Ecto neural progenitor cell (in vitro differentiated cells): ENCODE measurements around the gene ZNF236.
A peak's percentile ranks its signal among the peaks of the same experiment; 100 is the strongest.

Source experiments
- DNase-seq: peaks from one replicate; pipeline ENCODE4 v3.0.0-alpha.2; 2018; ENCODE audit warnings: low spot score

Gene ZNF236

DNA sequence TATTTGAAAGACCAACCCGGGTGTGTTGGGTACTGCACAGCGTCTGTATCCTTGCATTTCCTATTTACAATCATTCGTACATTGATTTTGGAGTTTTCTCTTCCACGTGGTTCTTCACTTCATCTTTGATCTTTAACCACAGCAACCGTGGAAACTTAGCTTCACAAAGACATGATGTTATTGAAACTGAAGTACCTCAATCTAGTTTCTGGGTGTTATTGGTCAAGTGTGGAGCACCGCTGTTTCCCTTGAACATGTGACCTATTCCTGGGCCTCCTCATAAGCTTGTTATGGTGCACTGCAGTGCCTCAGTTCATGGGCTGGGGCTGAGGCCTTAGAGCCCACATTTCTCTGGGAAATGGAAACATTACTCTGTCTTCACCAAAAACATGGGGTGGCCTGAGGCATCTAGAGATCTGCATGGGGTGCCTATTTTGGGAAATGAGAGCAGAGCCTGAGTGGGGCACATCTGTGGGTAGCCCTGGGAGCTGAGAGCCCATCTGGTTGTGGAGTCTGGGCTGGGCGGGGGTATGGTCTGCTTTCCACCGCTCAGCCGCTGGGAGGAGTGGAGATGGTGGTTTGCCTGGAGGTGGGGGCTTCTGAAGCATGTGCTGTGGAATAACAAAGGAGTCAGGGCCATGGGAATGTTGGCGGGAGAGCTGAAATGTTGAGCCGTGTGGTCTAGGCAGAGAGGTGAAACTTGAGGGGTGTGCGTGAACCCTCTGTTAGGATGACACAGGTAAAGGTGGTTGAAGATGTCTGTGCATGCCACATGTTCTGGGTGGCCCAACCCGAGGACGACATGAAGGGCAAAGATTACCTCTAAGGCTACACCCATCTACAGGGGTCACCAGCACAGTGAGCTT lies 37.4 kb downstream of the ZNF236 start:
- no peak for DNase-seq

DNA sequence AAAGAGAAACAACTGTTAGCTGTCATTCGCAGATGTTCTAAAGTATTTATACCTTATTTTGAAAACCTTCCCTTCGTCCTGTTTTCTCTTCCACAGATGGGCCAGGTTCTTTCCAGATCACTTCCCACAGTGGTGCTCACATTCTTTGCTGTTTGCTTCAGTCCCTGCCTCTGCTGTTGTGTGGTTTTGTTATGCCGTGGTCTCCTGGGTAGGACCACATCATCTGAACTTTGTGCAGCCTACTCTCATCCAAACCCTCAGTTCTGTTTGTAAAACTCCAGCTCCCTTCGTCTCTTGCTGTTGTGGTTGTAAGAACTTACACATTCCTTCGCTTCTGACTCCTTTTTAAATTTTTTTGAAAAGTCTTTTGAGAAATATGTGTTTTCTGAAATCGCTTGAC lies 38.1 kb downstream of the ZNF236 start:
- no peak for DNase-seq

DNA sequence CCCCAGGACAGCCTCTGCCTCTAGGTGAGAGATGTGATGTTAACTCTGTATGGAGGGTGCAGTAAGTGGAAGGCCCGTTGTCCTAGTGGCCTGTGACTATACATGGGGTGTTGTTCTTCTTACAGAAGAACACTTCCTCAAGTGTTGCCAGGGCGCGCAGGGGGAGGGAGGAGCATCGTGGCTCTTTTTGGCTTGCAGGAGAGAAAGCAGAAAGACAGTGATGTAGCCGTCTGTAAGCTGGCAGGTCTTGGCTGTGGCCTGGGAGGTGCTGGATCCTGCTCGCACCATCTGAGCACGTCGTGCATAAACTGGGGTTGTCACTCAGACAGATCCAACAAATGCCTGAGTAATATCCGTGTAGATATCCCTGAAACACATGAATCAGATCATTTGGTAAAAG lies 44.3 kb downstream of the ZNF236 start:
- no peak for DNase-seq

DNA sequence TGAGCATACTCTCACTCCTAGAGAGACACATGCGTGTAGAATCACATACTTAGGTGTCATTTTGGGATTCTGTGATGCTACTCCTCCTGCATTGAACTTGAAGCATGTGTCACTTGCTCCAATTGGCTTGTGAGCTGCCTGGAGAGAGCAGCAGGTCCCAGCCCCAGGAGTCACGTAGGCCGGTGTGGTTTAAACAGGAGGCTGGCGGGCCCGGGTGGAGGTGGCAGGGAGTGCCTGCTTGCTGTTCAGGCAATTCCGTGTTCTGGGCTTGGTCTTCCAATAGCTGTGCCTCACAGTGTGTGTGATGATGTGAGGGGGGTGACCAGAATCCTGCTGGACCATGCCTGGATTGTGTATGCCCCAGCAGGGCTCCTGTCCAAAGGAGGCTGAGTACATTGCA lies 51.0 kb downstream of the ZNF236 start:
- DNase-seq: no peak

DNA sequence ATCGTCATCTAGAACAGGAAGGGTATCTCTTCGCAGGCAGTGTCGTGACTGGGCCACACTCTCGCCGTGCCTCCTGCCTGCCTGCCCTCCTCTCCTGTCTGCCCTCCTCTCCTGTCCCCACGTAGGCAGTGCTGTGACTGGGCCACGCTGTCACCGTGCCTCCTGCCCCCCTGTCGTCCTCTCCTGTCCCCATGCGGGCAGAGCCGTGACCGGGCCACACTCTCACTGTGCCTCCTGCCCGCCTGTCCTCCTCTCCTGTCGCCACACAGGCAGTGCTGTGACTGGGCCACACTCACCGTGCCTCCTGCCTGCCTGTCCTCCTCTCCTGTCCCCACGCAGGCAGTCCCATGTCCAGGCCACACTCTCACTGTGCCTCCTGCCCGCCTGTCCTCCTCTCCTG lies 51.4 kb downstream of the ZNF236 start:
- DNase-seq: no peak

DNA sequence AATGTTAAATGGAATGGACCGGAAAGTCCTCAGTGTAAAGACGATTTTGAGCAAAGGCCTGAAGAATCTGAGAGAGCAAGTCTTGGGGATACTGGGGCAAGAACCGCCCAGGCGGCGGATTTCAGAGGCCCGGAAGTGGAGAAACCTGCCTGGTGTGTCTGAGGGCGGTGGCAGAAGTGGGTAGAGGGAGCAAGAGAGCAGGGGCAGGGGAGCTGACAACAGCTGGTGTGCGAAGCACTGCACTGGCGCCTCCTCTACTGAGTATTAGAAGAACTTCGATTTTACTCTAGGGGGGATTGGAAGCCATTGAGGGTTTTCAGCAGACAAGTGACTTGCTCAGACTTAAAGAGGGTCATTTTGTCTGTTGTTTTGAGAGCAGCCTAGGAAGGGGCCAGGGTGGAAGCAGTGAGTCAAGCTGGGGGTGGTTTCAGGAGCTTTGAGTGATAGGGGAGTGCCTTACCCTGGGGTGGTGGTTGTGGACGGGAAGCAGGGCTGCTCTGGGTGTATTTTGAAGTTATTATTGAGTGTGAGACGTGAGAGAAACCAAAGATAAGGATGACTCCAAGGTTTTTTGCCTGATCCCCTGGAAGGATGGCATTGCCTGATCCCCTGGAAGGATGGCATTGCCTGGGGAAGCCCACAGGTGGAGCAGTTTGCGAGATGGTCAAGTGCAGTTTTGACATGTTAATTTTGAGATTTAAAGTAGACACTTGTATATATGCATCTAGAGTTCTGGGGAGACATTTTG lies 52.5 kb downstream of the ZNF236 start:
- DNase-seq: no peak

DNA sequence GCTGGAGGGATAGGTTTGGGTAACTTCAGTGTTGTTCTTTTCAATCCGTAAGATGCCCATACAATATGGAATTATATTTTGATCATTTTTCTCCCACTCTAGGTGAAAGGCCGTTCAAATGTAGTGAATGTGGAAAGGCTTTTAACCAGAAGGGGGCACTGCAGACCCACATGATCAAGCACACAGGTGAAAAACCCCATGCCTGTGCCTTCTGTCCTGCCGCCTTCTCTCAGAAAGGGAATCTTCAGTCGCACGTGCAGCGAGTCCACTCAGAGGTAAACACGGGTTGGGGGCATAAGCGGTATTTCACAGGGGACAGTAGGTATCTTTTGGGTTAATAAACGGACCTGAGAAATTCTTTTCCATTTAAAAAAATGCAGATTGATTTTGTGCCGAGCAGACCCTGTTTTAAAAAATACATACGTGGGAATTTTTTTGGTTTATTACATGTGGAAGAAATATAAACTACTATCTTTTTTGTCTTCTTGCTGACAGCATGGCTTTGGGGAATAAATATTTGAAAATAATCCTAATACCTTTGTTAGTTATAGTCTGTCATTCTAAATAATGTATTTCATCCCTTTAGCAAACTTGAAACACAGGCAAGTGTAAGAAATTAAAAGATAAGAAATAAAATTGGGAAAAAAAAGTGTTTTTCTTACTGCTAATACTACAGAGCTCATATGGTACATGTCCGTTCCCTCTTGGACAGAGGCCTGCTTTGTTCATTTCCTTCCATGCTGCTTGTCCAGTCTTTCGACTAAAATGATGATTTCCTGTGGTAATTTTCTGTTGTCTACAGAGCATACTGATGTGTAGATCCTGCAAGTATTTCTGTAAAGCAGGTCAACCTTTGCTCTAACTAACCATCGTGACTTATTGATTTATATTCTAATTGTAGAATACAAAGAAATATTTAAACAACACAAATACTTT lies 53.3 kb downstream of the ZNF236 start:
- peak; percentile 61 for DNase-seq

DNA sequence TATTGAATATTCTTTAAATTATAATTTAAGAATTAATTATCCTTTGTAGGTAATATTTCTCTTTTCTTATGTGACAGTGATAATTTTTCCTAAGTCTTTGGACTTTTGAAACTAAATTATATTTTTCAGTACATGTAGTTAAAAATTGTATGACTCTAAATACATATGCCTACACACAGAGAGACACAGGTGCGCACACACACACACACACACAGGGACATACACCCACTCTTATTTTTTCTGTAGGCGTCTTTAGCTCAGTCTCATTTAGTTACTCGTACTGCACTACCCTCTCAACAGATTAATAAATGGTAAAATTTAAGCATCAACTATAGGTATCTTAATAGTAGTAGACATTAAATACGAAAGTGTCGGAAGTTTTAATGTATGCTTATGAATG lies 56.1 kb downstream of the ZNF236 start:
- no peak for DNase-seq

DNA sequence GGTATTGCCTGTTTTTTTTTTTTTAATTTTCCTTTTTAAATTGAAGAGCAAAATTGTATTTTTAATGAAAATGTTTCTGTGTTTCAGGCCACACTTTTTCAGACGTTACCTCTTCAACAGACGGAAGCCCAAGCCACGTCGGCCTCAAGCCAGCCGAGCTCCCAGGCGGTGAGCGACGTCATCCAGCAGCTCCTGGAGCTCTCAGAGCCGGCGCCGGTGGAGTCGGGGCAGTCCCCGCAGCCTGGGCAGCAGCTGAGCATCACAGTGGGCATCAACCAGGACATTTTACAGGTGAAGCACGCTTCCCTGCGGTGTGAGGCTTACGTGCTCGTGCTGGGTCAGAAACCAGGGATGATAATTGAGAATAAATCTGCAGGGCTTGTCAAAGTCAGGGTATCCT lies 57.7 kb downstream of the ZNF236 start:
- no peak for DNase-seq

DNA sequence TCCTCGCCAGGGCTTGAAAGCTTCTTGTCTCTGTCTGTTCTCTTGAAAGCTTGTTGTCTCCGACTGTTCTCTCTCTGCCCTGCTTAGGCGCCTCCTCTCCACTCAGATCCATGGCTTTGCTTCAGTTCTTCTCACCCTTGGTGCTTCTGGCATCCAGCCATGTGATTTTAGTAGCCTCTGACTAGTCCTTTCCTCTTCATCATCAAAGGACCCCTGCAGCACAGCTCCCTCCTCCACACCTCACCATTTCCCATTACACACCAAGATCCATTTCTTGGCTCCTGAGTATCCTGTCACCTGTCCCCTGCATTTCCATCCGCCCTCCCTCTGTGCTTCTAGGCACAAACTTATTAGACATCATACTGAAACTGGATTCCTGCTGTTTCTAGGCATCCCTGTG lies 59.4 kb downstream of the ZNF236 start:
- DNase-seq: no peak

DNA sequence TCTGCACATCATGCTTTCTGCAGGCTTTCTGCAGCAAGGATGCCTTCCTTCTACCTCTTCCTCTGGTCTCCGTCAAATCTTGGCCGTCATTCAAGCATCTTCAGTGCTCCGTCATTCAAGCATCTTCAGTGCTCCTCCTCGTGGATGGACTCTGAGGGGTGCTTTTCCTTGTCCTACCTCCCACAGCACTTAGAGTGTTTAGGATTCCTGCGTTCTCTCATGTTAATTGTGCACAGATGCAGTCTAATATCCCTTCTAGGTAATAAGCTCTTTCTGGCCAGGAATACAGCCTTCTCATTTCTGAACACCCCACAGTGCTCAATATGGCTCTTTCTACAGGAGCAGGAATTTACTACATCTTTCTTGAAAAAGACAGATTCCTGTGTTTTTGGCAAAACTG lies 59.8 kb downstream of the ZNF236 start:
- no peak for DNase-seq

DNA sequence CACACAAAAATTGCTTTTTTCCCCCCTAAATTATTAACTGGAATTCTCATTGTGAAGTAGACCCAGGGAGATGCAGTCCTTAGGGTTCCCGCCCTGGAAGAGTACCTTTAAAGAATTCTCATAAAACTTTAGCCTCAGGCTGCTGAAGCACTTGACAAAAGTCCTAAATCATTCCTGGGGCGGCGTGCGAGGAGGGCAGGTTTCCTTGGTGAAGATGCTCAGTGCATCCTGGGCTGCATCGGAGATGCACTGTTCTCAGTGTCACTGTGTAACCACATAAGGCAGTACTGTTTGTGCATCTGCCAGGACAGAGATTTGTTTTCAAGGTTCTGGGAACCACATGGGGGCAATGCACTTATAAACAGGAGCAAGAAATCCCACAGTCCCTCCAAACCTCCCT lies 62.6 kb downstream of the ZNF236 start:
- DNase-seq: no peak

DNA sequence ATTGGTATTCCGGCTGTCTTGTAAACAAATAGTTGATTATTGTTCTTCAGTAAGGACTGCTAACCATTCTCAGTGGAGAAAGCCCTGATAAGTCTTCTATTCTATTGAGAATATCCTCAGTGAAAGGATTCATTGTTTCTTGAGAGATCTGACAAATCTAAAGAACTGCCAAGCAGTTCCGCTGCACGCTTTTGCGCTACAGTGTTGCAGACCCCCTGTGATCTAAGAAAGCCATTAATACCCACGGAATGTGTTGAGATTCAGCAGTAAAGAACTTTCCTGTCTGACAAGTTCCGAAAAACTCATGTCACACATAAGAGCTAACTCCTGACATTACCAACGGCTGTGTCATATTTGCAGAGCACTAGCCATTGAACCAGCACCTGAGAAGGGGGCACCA lies 63.8 kb downstream of the ZNF236 start:
- no peak for DNase-seq

DNA sequence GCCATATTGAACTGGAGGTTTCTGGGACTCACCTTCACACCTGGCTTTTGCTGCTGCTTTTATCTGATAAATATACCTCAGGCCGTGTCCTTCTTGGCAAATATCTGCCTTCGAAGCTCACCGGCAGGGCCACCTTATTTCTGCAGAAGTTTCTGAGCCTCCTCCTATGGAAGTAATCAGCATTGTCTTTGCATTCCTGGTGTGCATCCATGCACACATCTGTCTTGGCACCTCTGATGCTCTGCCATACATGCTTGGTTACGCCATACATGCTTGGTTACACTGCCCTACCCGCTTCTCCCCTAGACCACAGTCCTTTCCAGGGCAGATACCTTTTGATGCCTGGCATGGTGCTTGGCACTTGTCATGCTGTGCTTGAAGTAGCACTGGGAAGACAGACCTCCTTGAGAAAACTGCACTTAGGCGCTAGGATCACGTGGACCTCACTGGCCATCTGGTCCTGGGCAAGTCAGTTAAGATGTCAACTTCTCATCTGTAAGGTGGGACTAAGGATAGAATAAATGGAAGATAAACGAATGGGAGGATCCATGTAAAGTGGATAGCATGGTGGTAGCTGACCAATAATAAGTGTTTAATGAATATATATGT lies 66.8 kb downstream of the ZNF236 start:
- no peak for DNase-seq

DNA sequence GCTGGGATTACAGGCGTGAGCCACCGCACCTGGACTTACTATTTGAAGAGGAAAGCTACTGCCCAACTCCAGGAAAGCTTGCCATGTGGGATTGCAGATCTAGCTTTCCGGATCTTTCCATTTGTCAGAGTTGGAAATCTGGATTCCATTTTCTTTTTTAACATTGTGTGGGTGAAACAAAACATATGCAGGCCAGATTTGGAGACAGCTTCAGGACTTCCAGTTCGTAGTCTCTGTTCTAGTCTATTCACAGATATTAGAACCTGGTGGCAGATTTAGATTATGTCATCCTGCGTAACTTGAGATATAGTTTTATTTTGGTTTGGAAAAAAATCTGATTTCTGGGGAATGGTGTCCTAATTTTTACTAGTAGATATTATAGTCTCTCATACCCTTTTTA lies 70.5 kb downstream of the ZNF236 start:
- DNase-seq: no peak

DNA sequence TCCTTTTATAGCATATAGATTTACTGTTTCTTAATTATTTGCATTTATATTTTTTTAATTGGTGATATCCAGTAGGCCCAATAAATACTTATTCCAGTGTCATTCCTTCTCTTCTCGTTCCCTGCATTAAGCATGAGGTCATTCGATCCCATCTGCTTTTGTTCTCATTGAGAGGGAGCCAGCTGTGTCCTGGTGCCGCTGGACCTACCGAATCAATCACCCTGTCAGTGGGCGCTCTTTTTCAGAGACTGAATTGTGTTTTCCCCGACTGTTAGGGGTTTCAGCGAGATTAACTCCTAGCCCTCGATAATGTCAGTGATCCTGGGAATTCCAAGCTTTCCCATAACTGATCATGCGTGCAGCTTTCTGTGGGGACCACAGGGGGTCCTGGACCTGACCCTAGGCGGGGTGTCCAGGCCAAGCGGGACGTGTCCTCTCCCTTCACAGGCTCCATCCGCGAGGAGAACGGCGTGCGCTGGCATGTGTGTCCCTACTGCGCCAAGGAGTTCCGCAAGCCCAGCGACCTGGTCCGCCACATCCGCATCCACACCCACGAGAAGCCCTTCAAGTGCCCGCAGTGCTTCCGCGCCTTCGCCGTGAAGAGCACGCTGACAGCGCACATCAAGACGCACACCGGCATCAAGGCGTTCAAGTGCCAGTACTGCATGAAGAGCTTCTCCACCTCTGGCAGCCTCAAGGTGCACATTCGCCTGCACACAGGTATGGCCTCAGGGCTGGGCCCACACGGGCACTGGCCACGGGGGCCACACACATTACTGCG lies 72.4 kb downstream of the ZNF236 start:
- DNase-seq: no peak

DNA sequence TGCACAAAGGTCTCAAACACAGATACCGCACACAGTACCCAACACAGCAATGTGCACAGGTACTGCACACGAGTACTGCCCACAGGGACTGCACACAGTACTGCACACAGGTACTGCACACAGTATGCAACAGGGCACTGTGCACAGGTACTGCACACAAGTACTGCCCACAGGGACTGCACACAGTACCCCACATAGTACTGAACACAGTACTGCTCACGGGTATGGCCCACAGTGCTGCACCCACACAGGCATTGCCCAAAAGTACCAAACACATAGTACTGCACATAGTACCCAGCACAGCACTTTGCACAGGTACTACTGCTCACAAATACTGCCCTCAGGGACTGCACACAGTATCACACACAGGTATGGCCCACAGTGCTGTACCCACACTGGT lies 73.1 kb downstream of the ZNF236 start:
- DNase-seq: no peak

DNA sequence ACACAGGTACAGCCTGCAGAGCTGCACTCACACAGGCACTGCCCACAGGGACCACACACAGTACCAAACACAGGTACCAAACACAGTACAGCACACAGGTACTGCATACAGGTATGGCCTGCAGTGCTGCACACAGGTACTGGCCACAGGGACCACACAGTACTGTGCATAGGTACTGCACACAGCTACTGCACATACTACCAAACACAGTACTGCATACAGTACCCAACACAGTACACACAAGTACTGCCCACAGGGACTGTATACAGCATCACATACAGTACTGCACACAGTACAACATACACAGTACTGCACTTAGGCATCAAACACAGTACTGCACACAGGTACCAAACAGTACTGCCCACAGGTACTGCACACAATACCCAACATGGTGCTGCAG lies 74.3 kb downstream of the ZNF236 start:
- DNase-seq: no peak

DNA sequence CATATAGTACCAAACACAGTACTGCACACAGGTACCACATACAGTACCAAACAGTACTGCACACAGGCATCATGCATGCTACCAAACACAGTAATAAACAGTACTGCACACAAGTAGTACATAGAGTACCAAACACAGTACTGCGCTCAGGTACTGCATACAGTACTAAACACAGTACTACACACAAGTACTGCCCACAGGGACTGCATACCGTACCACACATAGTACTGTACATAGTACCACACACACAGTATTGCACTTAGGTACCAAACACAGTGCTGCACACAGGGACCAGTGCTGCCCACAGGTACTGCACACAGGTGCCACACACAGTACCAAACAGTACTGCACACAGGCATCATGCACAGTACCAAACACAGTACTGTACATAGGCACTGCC lies 74.9 kb downstream of the ZNF236 start:
- no peak for DNase-seq

DNA sequence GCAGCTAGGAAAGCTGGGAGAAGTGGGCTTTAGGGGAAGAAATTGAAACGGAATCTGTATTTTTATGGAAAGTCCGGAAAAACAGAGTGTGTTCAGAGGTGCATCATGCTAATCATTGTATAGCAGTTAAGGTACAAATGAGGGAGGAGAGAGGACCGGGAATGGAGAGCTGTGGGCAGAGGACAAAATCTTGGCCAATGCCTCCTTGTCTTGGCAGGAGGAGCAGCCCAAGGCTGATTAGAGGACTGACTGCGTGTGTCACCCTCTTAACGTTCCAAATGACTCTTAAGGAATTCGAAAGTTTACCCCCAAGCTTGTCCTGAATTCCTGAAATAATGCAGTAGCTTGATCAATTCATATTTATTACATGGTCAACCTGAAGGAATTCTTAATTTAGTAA lies 81.0 kb downstream of the ZNF236 start:
- no peak for DNase-seq

DNA sequence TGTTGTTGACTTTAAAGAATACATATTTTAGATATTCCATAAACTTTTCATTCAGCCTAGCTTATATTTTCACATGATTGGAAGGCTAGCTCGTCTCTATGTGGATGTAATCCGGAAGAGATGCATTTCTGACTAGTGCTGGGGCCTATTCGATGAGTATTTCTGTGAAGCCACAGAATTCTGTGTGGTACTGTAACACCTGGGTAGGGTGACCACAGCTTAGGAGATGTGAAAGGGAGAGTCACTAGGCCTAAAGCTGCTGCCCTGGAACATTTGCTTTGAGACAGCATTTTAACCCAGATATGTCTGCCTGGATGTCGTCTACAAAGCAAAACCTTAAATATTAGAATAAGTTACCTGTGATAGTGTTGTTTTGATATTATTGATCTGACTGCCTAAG lies 83.5 kb downstream of the ZNF236 start:
- no peak for DNase-seq
